Germinal center (tissue), 1 donor: ENCODE measurements around the gene FREM2.

Experiments used
- DNase-seq: peaks from one replicate; pipeline ENCODE4 v3.0.0; 2012; ENCODE audit warnings: mixed read lengths, low spot score

FREM2 gene, protein sequence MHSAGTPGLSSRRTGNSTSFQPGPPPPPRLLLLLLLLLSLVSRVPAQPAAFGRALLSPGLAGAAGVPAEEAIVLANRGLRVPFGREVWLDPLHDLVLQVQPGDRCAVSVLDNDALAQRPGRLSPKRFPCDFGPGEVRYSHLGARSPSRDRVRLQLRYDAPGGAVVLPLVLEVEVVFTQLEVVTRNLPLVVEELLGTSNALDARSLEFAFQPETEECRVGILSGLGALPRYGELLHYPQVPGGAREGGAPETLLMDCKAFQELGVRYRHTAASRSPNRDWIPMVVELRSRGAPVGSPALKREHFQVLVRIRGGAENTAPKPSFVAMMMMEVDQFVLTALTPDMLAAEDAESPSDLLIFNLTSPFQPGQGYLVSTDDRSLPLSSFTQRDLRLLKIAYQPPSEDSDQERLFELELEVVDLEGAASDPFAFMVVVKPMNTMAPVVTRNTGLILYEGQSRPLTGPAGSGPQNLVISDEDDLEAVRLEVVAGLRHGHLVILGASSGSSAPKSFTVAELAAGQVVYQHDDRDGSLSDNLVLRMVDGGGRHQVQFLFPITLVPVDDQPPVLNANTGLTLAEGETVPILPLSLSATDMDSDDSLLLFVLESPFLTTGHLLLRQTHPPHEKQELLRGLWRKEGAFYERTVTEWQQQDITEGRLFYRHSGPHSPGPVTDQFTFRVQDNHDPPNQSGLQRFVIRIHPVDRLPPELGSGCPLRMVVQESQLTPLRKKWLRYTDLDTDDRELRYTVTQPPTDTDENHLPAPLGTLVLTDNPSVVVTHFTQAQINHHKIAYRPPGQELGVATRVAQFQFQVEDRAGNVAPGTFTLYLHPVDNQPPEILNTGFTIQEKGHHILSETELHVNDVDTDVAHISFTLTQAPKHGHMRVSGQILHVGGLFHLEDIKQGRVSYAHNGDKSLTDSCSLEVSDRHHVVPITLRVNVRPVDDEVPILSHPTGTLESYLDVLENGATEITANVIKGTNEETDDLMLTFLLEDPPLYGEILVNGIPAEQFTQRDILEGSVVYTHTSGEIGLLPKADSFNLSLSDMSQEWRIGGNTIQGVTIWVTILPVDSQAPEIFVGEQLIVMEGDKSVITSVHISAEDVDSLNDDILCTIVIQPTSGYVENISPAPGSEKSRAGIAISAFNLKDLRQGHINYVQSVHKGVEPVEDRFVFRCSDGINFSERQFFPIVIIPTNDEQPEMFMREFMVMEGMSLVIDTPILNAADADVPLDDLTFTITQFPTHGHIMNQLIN (N-terminal part only)

GRCh38 chr13:38686577-38687245 is at the start of gene FREM2:
Gene FREM2, plus strand, starts transcription at chr13:38687077. Its CDS starts 268 bp downstream, at chr13:38687345.
- DNase-seq = no peak

- no peak for DNase-seq
Measured at GRCh38 chr13:38637576-38637975, 49.3 kb upstream of the FREM2 start.

GRCh38 chr13:38641164-38641948 is 45.5 kb upstream of the FREM2 start:
- no peak for DNase-seq

- no peak for DNase-seq
Measured at GRCh38 chr13:38647312-38647711, 39.6 kb upstream of the FREM2 start.

DNA sequence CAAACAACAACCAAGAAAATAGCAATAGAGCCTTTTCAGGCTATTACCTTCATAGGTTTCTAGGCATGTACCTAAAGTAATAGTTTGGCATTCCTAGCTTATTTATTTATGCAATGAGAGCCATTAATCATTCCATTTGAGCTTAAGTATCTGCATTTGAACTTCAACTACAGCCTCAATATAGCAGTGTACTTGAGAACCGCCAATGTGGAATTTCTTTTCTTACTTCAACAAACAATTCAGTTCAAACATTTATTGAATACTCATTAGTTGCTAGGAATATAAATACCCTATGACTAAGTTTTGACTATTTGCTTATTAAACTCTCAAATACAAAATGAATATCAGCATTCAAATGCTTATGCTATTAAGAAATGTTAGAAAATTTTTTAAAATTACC is 38.0 kb upstream of the FREM2 start:
- DNase-seq = no peak

- no peak for DNase-seq
Measured at GRCh38 chr13:38656699-38657098, 30.2 kb upstream of the FREM2 start.

- no peak for DNase-seq
Measured at GRCh38 chr13:38657191-38657590, 29.7 kb upstream of the FREM2 start.

DNA sequence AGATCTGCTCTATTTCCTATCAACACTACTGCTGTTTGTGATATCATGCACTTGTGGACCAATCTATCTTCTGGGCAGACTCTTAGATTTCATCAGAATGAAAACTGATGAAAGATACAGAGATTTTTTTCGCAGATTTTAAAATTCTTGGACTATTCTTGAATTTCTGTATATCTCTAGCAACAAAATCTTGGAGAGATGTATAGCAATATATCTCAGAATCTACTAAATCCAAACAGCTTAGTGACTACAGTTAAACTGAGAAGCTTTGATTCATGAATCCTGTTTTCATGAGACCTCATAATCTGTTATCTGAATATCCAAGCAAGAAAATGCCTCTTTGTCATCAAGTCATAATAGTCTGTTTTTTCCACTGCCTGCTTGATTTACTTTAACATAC is 28.0 kb upstream of the FREM2 start:
- DNase-seq = no peak

DNA sequence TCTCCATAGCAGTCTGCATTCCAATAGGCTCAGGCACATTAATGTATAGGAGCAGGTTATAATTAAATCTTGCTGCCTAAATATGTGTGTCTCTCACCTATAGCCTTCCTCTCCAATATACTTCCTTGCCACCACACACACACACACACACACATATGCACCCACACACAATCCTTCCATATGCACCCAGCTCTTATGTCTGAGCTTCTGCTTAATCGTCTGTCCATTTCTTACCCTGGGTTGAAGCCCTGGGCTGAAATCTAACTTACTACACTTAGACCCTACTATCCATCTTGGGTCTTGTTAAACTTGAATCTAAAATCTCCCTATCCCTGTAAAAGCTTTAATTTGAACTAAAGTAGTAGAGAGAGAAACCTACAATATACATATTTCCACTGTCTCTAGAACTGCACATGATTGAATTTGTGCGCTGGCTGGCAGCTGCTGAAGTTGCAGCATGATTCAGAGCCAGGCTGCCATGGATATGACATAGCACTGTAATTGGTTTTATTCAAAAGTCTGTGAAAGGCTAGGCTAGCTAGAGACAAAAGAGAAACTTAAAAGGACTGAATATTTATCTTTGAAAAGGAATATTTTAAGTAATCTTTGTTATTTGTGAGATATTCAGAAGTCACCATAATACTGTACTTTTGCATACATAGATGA is 25.7 kb upstream of the FREM2 start:
- no peak for DNase-seq

DNA sequence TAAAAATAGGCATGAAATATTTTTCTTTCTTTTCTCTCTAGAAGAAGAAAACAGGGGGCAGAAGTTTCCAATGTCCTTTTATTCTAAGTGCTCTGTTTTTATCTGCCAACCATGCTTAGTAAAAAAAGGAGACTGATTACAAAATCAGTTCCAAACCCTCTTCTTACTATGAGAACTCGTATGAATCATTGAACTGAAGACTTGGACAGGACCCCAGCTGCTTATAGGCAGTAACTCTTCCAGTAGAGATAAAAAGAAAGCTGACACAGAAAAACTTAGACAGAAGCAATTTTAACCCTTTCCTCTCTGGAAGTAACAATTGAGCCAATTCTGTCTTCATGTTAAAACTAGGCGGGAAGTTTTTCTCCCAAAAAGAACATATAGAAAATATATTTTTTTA is 24.5 kb upstream of the FREM2 start:
- DNase-seq = no peak

- DNase-seq = no peak
Measured at GRCh38 chr13:38664906-38665305, 22.0 kb upstream of the FREM2 start.

DNA sequence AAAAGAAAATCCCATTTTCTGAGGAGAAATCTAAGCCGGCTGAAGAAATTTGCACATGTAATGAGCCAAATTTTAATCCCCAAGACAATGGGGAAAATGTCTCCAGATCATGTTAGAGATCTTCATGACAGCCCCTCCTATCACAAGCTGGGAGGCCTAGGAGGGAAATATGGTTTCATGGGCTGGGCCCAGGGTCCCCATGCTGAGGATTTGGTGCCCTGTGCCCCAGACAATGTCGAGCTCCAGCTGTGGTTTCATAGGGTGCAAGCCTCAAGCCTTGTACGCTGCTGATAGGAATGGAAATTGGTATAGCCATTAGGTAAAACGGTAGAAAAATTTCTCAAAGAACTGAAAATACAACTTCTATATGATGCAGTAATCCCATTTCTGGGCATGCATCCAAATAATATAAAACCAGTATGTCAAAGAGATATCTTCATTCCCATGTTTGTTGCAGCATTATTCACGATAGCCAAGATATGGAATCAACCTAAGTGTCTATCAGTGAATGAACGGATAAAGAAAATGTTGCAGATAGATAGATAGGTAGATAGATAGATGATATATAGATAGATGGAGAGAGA is 19.3 kb upstream of the FREM2 start:
- DNase-seq = no peak

DNA sequence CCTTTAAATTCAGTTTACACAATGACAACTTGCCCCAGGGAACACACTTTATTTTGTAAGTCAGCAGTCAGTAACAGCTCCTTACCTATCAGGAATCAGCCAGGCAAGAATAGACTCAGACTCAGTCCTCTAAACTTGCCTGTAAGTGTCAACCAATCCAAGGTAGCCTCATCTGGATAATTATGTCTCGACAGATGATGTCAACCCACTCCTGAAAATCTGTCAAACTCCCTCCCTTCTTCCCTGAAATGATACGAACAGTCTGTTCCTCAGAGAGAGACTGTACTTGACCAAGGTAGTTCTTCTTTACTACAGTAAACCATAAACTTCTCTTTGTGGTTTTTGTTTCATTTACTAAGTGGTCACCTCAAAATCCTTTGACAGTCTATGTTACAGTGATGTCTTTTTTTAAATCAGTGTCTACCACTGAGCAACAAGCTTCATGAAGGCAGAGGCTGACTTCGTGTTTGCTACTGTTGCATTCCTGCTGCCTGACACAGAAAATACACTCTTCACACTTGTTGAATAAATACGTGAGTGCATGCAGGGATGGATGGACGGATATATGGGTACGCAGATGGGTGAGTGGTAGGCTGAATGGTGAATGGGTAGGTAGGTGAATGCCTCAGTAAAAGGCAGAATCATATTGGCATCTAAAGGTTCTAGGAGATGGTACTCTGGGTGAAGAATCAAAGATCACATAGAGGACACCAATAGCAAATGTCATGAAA is 17.5 kb upstream of the FREM2 start:
- no peak for DNase-seq

- no peak for DNase-seq
Measured at GRCh38 chr13:38670627-38671026, 16.2 kb upstream of the FREM2 start.

DNA sequence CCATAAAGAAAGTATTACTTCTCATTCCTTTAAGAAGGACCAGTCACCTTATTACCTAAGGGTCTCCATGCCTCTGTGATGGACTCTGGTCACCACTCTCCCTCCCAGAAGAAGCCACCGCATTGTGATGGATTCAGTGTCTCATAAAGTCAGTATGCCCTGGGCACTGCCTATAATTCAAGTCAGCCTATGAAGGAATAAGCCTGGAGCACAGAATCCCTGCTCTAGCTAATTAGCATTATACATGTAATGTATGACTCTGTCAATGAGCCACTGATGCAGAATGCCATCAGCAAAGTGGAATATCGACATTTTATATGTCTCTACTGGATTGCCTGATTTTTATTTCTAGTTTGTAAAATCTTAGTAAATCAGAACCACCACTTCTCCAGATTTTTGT is 14.9 kb upstream of the FREM2 start:
- no peak for DNase-seq

GRCh38 chr13:38674208-38674607 is 12.7 kb upstream of the FREM2 start:
- no peak for DNase-seq

- no peak for DNase-seq
Measured at GRCh38 chr13:38680912-38681311, 6.0 kb upstream of the FREM2 start.

DNA sequence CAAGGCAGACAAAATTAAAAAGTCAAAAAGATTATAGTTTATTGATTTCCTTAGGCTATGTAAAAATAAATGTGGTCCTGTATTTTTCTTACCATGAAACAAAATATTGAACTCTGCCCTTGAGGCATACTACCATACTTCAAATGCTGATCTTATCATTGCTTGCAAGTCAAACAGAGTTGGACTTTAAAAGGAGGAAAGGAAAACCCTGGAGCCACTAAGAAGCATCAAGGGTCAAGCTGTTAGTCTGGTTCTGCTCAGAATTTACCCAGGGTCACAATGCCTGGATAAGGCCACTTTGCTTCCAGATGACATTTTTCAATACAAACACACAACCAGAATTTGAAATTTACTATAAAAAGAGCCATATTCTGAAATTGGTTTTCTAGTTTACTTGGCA is 2.2 kb upstream of the FREM2 start:
- no peak for DNase-seq

DNA sequence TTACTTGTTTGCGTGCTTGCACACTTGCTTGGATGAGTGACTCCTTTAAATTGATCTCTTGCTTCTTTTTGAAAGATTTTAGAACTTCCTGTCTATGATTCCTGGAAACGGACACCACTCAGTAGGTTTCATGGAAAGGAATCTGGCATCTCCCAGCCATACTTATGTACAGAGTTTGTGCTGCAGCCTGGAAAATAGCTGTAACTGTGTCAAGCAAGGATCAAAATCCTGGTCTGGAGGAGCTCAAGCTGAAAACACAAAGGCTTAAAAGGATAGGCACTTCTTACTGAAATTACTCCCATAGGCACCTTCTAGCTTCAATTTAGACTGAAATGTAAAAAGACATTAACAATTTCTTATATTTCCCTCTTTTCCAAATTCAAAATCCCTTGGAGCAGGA is 1.4 kb upstream of the FREM2 start:
- no peak for DNase-seq
